HL-60/S4 treated with retinoic acid at 250 ng/mL for 4 days and 3 days (cell line): ENCODE data around the gene BPIFB2.

ENCODE experiments used
- in situ Hi-C: fragments of 300-500 bp; cut with MboI; formaldehyde crosslinking; loops from 2 replicates; pipeline ENCODE4 v1.7.0; 2022; ENCODE audit warnings: low sequenced_read_pairs

BPIFB2 gene

DNA sequence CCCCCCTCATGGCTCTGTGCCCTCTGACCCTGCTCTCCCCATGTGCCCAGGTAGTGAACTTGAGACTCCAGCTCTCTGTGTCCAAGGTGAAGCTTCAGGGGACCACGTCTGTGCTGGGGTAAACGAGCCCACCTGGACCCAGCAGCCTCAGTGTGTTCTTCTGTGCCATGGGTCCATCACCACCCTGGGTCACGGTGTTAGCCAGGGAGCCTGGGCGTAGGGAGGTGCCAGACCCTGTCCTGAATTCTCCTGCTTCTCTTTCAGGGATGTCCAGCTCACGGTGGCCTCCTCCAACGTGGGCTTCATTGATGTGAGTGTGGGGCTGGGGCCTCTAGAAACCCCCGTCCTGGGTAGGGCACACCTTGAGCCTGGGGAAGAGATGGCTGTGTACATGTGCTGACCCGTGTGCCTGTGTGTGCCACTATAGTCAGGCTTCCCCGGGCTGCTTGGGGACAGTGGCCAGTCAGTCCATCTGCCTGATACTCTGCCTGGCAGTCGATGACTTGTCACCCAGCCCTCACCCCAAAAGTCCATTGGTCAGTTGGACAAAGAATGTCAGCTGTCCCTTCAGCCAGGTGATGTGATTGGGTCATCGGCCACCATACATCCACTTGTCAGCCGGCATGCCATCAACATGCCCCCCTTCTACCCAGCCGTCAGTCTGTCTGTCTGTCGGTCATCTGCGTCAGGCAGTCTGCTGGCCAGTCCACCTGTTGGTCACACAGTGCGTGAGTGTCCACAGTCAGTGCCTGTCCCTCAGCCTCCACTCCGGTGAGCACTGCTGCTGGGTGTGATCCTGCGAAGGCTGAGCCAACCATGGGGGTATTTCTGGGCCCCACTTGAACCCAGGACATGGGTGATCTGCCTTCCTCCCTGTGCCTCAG is 13.0 kb downstream of the BPIFB2 start:
- in situ Hi-C loops: no loop called here

DNA sequence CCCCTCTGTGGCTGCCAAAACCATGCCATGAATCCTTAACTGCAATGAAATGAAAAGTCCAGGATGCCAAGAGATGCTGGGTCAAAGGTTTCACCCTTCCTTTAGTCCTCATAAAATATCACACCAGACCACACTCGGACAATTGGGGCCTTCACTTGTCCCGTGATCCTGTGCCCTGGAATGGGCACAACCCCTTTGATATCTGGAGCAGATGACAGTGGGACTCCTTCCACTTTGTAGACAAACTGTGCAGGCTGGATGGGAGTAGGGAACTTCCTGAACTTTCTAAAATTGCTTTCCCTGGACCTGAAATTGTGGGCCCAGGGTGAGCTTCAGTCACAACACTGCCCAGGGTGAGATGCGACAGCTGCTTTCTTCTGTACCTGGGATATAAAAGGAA is 14.4 kb downstream of the BPIFB2 start:
- in situ Hi-C loops: no loop called here

- in situ Hi-C loops: no loop called here
These were observed 14.8 kb downstream of the BPIFB2 start for GRCh38 chr20:33022289-33022688.

GRCh38 chr20:33022694-33023438 is 15.4 kb downstream of the BPIFB2 start:
- in situ Hi-C loops: no loop called here

GRCh38 chr20:33023439-33024242 is 16.1 kb downstream of the BPIFB2 start:
- in situ Hi-C loops: no loop called here

GRCh38 chr20:33024243-33024560 is 16.7 kb downstream of the BPIFB2 start:
- in situ Hi-C loops: no loop called here

DNA sequence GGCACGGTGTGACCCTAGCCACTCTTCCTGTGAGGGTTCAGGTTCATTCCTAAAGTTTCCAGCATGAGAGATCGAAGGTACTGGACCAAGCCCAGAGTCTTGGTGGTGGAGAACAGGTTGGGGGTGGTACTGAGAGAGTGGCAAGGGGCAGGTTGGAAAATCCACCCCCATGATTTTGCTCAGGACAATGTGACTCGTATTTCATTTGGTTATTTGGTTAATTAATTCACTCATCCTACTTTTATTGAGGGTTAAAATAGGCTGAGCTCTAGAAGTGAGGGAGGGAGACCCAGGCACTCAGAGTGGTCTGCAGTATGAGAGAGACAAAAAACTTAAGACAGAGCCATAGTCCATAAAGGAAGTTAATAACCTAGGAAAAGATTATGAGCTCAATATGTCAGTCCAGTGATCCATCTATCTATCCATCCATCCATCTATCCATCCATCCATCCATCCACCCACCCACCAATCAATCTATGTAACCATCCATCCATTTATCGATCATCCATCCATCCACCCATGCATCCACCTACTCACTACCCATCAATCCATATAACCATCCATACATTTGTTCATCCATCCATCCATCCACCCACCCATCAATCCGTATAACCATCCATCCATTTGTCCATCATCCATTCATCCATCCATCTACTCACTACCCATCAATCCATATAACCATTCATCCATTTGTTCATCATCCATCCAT is 17.3 kb downstream of the BPIFB2 start:
- in situ Hi-C loops: no loop called here

DNA sequence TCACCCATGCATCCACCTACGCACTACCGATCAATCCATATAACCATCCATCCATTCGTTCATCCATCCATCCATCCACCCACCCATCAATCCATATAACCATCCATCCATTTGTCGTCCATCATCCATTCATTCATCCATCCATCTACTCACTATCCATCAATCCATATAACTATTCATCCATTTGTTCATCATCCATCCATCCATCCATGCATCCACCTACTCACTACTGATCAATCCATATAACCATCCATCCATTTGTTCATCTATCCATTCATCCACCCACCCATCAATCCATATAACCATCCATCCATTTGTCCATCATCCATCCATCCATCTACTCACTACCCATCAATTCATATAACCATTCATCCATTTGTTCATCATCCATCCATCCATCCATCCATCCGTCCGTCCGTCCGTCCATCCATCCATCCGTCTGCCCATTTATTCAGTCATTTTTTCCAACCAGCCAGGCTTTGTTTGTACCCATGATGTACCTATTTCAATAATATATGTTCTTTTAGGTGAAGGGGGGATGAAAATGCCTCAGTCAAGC is 17.9 kb downstream of the BPIFB2 start:
- in situ Hi-C loops: no loop called here

GRCh38 chr20:33026072-33026778 is 18.7 kb downstream of the BPIFB2 start:
- in situ Hi-C loops: no loop called here

DNA sequence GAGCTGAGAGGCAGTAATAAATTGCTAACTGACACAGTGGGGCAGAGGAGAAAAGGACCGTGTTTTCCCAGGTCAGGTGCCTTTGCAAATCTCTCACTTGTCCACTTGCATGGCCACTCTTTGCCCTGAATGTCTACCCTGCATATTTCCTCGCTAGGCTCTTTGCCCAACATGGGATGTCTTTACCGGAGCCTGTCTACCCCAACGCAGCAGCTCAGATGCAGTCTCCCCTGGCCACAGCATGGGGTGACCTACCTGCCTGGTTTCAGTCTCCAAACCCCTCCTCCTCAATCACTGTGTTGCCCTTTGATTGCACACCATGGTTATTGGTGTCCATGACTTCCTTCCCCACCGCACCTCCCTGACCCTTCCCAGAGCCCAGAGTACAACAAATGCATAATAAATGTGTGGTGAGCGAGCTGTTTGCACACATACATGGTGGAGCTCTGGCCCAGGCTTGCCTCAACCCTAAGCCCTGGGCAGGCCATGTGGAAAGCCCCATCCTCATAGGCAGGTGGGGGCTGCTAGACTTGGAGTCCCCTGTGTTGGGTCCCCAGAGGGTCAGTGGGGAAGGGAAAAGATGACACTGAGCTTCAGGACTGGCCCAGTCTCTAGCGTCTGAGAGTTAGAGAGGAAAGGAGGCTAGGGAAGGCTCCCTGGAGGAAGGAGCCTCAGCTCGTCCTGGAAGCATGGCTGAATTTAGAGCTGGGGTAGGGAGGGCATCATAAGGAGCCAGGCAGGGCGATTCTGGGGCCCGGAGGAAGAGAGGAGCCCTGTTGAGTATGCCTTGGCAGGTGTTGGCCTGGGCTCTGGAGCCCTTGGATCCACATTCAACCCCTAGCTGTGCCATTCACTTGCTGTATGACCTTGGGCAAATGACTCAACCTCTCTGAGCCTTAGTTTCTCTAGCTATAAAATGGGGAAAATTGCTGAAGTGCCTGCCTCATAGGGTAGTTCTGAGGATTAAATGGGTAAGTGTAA is 19.6 kb downstream of the BPIFB2 start:
- in situ Hi-C loops: no loop called here

DNA sequence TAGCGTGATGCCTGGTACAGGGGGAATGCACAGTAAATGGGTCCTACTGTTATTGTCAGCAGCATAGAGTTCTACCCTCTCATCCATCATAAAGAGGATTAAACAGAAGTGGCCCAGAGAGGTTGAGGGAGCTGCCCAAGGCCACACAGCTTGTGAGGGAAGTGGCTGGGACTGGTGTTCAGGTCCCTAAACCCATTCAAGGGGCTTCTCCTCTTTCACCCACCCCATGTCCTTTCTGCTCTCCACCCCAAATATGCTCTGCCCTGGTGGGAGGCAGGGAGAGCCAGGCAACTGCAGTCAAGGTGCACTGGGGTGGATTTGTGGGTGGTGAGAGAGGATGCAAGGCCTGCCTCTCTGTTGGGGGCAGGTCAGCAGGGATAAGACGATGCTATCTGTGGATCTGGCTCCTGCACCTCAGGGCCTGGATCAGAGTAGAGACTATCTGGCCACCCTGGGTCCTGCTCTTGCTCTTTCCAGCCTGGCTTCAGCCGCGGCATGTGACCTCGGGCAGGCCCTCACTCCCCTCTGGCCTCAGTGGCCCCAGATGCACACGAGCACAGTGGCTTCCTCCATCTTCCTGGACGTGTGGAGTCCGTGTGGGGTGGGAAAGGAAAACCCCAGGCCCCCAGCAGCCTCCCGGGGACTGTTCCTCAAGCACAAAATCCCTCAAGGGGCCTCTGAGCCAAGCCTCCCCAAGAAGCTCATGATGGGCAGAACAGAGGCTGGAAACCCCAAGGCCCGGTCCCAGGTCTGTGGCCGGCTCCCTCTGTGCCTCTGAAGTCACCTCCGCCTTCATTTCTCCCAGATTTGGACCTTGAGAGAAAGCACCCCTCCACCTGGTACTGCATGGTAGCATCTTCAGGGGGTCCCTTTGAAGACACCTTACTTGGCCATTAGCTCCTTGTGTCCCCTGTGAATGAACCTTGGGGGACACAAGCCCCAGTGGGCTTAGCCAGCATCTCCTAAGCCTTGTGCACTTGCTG is 20.6 kb downstream of the BPIFB2 start:
- in situ Hi-C loops: no loop called here

DNA sequence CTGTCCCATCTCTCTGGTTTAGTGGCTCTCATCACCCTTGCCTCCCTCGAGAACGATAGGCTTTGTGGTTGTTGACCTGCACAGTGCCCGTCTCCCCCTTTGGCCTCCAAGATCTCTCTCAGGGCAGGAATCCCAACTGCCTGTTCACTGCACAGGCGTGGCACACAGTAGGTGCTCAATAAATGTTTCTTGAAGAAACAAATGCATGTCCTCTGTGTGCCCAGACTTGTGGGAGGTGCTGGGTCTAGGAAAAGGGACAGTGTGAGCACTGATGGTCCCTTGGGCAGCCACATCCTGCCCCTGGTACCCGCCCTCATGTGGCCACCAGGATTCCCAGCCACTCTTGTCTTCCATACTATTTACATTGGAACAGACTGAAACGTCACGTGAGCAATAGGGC is 21.4 kb downstream of the BPIFB2 start:
- in situ Hi-C loops: no loop called here

DNA sequence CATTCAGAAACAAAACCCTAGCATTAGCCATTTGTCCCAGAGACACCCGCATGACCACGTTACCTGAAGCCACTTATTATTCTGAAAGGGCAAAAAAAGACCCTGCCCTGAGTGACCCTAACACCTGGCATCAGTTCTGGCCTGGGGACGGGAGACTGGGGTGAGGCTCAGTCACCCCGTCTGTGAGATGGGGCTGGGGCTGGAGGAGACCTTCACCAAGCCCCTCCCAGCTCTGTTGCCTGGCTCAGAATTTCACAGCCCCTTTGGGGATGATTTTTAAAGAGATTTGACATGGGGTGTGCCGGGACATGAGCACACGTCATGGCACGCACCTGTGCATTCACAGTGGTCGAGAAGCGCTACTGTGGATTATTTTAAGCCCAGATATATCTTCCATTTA is 22.6 kb downstream of the BPIFB2 start:
- in situ Hi-C loops: no loop called here

DNA sequence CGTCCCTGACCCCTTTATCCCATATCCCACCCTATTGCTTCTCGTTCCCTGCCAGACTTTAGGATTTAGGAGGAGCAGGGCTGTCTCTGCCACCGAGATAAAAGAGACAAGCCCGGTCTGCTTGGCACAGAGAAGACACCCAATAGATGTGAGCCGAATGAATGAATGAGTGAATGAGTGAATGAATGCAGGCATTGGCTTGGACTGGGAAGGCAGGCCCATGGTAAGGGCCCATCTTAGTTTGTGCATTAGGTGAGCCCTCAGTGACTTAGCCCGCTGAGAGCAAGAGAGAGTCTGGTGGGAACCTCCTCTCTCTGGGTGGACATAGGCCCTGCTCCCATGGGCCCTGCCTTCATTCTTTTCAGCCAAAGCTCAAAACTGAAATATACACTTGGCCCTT is 23.1 kb downstream of the BPIFB2 start:
- in situ Hi-C loops: no loop called here

GRCh38 chr20:33031531-33031930 is 24.0 kb downstream of the BPIFB2 start, which contains the start of gene BPIFB6:
BPIFB6 (plus strand) TSS chr20:33031648; CDS start chr20:33031648, 0 bp downstream.
- in situ Hi-C loops: no loop called here

- in situ Hi-C loops: no loop called here
These were observed 25.1 kb downstream of the BPIFB2 start for GRCh38 chr20:33032555-33032954.

DNA sequence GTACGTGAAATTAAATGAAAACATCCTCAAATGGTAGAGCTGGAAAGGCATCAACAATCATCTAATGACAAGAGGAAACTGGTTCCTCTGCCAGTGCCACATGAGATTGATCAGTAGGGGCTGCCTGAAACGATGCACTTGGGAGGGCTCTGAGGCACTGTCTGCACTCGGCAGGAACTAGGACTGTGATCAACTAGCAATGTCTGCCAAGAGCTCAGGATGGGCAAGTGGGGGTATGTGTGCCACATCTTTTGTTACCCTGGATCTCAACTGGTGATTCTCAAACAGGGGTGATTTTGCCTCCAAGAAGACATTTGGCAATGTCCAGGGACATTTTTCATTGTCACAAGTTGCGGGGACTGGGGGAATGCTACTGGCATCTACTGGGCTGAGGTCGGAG is 25.9 kb downstream of the BPIFB2 start:
- in situ Hi-C loops: no loop called here

- in situ Hi-C loops: no loop called here
These were observed 26.6 kb downstream of the BPIFB2 start for GRCh38 chr20:33034115-33034514.
